Cardiac fibroblast (primary cell): ENCODE results near the gene ACADVL.
"Not testable (repeated sequence)": the region's sequence is repeated elsewhere in the genome, so short reads cannot be mapped to it uniquely, and the experiment has no call there.

Source experiments
- DNase-seq, 2 donors: peaks; one replicate each; pipeline versions ENCODE4 v3.0.0 to v3.0.0-alpha.2; 2010; ENCODE audit warnings: low read depth in 2 of 2
- H3K4me3 ChIP-seq, 2 donors: replicated peaks in 1 of 2; 1 replicate in 1 of 2; 2 replicates in 1 of 2; pipeline ENCODE4 v1.5.1; 2011; ENCODE audit warnings: low read depth in 2 of 2, low read length in 2 of 2, mild to moderate bottlenecking in 2 of 2, moderate library complexity in 1 of 2
- TF ChIP-seq, protein P1 (sequence below): IDR thresholded peaks from one replicate; pipeline ENCODE4 v1.5.1; 2011; ENCODE audit warnings: low read depth, mild to moderate bottlenecking, low read length, inconsistent platforms

ACADVL gene

DNA sequence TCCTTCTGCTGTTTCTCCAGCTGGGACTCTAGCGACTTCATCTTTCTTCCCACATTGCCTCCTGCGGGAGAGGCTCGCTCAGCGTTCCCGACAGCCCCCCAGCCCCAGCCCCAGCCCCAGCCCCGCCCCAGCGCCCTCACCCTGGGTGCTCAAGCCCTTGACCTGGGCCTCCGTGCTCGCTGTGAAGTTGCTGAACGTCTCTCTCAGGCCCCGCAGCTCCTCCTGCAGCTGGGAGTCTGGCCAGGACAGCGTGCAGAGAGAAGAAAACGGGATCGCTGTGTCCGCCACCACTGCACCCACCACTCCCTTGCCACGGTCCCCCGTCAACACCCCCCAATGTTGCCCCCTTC lies 42.9 kb upstream of the ACADVL start:
- DNase-seq, result peak in 1 of 2 donors; percentile 24
- peak overlapping the region in 1 of 2 donors; percentile 45 for H3K4me3 ChIP-seq
- TF ChIP-seq, protein P1, sequence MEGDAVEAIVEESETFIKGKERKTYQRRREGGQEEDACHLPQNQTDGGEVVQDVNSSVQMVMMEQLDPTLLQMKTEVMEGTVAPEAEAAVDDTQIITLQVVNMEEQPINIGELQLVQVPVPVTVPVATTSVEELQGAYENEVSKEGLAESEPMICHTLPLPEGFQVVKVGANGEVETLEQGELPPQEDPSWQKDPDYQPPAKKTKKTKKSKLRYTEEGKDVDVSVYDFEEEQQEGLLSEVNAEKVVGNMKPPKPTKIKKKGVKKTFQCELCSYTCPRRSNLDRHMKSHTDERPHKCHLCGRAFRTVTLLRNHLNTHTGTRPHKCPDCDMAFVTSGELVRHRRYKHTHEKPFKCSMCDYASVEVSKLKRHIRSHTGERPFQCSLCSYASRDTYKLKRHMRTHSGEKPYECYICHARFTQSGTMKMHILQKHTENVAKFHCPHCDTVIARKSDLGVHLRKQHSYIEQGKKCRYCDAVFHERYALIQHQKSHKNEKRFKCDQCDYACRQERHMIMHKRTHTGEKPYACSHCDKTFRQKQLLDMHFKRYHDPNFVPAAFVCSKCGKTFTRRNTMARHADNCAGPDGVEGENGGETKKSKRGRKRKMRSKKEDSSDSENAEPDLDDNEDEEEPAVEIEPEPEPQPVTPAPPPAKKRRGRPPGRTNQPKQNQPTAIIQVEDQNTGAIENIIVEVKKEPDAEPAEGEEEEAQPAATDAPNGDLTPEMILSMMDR, result no peak

DNA sequence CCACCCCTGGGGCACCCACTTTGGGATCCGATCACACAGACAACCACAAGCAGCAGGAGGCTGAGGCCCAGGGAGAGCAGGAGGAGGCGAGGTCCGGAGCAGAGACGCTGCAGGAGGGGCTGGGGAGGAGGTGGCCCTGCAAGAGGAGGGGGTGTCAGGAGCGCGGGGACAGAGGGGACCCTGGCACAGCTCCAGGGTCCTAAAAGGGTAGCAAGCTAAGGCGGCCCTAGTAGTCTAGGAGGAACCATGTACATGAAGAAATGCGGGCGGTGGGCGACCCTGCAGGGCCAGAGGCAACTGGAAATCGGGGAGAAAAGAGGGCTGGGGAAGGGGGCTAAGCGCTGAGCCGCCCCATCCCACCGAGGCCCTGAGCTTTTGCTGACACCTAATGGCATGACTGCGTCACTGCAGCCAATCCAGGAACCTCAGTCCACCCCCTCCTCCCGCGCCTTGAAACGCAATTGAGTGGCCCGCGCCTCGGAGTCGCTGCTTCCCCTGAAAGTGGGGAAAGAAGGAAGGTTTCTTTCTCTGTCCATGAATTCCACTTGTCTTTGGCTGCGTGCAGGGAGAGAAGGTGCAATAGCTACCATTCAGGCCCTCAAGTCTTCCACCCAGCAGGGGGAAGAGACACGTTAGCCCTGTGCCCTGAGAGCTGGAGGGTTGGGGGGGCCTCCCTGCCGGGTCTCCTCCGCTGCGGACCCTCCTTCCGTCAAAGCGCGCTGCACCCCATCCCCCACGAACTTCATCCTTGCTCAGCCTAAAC lies 42.4 kb upstream of the ACADVL start:
- peak; percentile 59 to 69 for DNase-seq
- peak overlapping the region; percentile 38 to 45 for H3K4me3 ChIP-seq
- TF ChIP-seq, protein P1, result peak; percentile 94

DNA sequence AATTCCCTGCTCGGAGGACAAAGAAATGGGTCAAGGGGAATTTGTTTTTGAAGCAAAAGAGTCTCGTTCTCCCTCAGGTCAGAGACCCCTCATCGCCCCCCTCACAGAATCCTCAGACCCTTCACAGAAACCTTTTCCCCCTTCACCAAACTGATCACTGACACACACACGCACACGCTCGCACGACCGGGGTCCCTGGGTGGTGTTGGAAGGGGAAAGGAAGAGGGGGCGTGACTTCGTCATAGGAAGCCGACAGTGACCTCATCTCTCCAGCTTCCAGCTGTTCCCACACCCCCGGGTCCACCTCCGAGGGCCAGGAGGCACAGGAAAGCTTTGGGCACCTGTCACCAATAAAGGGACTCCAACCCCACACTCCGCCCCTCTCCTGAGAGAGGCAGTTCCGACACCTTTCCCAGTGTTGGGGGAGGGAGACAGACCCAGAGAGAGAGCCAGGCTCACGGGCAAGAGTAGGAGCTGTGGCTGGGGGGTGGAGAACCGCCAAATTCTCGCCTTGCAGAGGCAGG lies 41.7 kb upstream of the ACADVL start:
- TF ChIP-seq, protein P1, result no peak
- peak in 1 of 2 donors; percentile 25 for DNase-seq
- peak overlapping the region; percentile 38 to 45 for H3K4me3 ChIP-seq

DNA sequence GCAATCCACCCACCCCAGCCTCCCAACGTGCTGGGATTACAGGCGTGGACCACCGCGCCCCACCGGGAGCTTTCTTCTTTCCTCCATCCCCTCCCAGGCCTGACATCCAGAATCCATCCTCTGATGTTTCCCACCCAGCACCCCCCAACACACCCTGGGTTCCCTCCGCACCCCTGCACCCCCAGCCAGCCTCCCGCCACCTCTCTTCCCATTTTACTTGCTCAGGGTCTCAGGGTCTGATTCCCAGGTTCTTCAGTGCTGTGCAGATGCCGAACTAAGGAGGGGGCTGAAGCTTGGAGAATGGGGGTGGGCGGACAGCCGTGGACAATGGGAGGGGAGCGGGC lies 40.8 kb upstream of the ACADVL start:
- H3K4me3 ChIP-seq, result no peak overlapping the region
- TF ChIP-seq, protein P1, result no peak
- no peak for DNase-seq

DNA sequence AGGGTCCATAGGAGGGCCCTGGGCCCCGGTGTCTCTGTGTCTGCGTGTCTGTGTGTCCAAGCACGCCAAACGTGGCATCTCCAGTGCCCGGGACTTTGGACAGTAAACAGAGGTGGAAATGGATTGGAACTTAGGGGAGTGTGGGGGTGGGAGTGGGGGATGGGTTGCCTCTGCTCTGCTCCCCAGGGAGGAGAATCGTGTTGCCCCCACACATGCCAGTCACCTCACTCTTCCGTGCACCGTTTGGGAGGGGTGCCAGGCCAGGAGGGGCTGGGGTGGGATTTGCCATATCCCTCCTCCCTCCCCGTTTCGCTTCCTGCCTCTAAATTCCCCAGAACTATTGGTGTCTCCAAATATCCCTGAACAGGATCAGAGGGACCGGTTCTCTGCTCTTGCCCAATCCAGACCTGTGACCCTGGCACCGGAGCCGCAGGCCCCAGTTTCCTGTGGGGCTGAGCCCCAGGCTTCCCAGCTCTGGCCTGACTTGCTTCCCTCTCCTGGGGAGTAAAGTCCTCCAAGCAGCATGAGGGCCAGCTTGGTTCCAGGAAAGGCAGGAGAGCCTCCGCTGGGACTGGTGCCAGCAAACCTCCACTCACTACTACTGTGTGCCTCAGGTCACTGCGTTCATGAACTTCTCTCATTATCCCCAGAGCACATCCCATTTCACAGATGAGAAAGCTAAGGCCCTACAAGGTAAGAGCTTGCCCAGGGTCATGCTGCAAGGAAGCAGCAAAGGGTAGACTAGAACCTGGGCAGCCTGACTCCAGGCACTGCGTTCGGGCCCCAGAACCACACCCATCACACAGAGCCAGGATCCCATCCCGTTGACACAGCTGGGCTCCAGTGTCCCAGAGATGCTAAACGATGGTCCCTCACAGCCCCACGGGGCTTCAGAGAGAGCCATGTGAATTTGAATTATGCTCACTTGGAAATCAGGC lies 40.2 kb upstream of the ACADVL start, which contains the start of gene ASGR1:
TSS of gene ASGR1 (minus strand) at position 54 of the 938 bp plus-strand sequence. CDS start 807 bp downstream, outside the sequence.
- DNase-seq, result peak in 1 of 2 donors; percentile 18
- TF ChIP-seq, protein P1, result no peak
- no peak within 1 kb of the TSS for H3K4me3 ChIP-seq

DNA sequence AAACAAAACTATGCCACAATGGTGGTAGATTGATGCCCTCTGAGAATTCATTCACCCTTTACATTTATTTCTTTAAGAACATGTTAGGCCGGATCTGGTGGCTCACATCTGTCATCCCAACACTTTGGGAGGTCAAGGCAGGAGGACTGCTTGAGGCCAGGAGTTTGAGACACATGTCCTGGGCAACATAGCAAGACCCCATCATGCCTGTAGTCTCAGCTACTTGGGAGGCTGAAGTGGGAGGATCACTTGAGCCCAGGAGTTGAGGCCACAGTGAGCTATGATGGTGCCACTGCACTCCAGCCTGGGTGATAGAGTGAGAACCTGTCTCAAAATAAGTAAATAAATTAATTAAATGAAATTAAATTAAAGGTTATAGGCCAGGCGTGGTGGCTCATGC lies 37.6 kb upstream of the ACADVL start:
- not testable (repeated sequence) for DNase-seq, H3K4me3 ChIP-seq

DNA sequence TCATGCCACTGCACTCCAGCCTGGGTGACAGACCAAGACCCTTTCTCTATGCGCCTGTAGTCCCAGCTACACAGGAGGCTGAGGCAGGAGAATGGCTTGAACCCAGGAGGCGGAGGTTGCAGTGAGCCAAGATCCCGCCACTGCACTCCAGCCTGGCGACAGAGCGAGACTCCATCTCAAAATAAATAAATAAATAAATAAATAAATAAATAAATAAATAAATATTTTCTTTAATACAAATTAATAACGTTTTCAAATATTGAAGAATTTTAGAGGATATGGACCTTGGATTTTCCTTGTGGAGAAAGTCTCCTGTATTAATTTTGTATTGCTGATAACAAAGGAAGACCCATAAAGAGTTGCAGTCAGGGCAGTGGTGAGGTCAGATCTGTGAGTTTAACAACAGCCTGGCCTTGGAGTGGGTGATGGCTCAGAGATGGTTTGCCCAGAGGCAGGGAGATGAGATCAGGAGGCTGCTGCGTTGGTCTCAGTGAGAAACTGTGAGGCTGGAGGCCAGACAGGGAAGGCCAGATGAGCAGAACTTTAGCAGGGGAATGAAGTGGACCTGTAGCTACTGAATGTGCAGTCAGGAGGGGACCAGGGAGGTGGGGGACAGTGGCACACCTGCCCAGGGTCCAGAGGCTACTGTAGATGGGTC lies 36.2 kb upstream of the ACADVL start:
- no peak for DNase-seq
- TF ChIP-seq, protein P1, result no peak
- no peak overlapping the region for H3K4me3 ChIP-seq
